NT2/D1 (cell line): ENCODE results near the gene DCBLD1.

Experiments
- SUZ12 ChIP-seq: IDR thresholded peaks from 2 replicates; pipeline ENCODE4 v1.6.1; 2011; ENCODE audit not compliant: insufficient read length, insufficient read depth; ENCODE audit errors: extremely low read depth
- YY1 ChIP-seq: IDR thresholded peaks from 2 replicates; pipeline ENCODE4 v1.6.1; 2011; ENCODE audit not compliant: insufficient read length, insufficient read depth
- ZNF274 ChIP-seq: IDR thresholded peaks from 2 replicates; pipeline ENCODE4 v1.6.1; 2011; ENCODE audit warnings: mild to moderate bottlenecking, low read depth, low read length

- TF ChIP-seq YY1 (no peak), ZNF274 (no peak), SUZ12 (no peak)
Observed at GRCh38 chr6:117568831-117569410, 86.4 kb downstream of the DCBLD1 start.
